Hepatocyte (in vitro differentiated cells): Measurements from ENCODE around the gene C1orf74.

Experiments used
- CTCF ChIP-seq: fragments of 200-600 bp; sonication (generic); IDR thresholded peaks from 2 replicates; pipeline ENCODE4 v1.5.1; 2016; ENCODE audit warnings: antibody characterized with exemption, mild to moderate bottlenecking; ENCODE audit not compliant: poor library complexity
- EZH2 ChIP-seq: fragments of 200-600 bp; sonication (generic); IDR thresholded peaks from 2 replicates; pipeline ENCODE4 v1.6.1; 2016; ENCODE audit warnings: antibody characterized with exemption, mild to moderate bottlenecking, borderline replicate concordance
- EZH2phosphoT487 ChIP-seq: fragments of 200-600 bp; sonication (generic); IDR thresholded peaks from one replicate; pipeline ENCODE4 v1.6.1; 2018; ENCODE audit warnings: antibody characterized with exemption, mild to moderate bottlenecking, low read depth, moderate library complexity; ENCODE audit not compliant: unreplicated experiment, severe bottlenecking

GRCh38 chr1:209831615-209832014 is 47.3 kb upstream of the C1orf74 start:
- no peak for TF ChIP-seq CTCF
- no peak for TF ChIP-seq EZH2
- no peak for TF ChIP-seq EZH2phosphoT487
